Measurements from ENCODE around the gene KLHDC7B. TPM values are rescaled to one million over a fixed set of nuclear protein-coding genes. Genes with fewer than 3 reads are reported as not detected.
A peak's percentile ranks its signal among the peaks of the same experiment; 100 is the strongest.
"Not testable (repeated sequence)": the region's sequence is repeated elsewhere in the genome, so short reads cannot be mapped to it uniquely, and the experiment has no call there.

The KLHDC7B gene
- total RNA-seq, 1 donor from 2014 or later, result 7.2 TPM

DNA sequence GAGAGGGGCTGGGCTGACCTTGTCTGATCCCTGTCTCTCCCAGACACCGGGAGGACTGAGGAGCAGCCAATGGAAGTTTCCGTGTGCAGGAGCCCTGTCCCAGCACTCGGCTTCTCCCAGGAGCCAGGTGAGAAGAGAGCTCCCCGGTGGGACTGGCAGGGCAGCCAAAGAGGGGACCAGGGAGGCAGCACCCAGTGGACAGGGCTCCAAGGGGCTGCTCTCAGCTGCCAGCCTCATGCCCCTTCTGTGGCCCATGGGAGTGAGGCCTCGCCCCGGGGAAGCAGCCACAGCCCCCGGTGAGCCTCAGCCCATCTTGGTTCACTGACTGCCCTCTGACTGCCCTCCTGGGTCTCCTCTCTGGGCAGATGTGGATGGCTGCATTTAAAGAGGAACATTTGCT lies 27.1 kb upstream of the KLHDC7B start:
- Mint-ChIP-seq H3K36me3 (ENCODE audit: low read depth) (peaks cover 8% of the 10 kb centered on the region), H3K4me3 (ENCODE audit: unreplicated experiment) (no peak overlapping the region), H3K4me1 (ENCODE audit: low read depth) (peaks cover 8% of the 10 kb centered on the region), H3K27ac (ENCODE audit: unreplicated experiment) (no peak overlapping the region), H3K9me3 (ENCODE audit: low read depth) (no peaks in the 10 kb centered on the region), H3K27me3 (ENCODE audit: low read depth) (no peaks in the 10 kb centered on the region)
- DNase-seq (ENCODE audit: low spot score), result no peak
- TF ChIP-seq, protein P1, sequence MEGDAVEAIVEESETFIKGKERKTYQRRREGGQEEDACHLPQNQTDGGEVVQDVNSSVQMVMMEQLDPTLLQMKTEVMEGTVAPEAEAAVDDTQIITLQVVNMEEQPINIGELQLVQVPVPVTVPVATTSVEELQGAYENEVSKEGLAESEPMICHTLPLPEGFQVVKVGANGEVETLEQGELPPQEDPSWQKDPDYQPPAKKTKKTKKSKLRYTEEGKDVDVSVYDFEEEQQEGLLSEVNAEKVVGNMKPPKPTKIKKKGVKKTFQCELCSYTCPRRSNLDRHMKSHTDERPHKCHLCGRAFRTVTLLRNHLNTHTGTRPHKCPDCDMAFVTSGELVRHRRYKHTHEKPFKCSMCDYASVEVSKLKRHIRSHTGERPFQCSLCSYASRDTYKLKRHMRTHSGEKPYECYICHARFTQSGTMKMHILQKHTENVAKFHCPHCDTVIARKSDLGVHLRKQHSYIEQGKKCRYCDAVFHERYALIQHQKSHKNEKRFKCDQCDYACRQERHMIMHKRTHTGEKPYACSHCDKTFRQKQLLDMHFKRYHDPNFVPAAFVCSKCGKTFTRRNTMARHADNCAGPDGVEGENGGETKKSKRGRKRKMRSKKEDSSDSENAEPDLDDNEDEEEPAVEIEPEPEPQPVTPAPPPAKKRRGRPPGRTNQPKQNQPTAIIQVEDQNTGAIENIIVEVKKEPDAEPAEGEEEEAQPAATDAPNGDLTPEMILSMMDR (IDR thresholded peaks at IDR 0.05), result no peak

DNA sequence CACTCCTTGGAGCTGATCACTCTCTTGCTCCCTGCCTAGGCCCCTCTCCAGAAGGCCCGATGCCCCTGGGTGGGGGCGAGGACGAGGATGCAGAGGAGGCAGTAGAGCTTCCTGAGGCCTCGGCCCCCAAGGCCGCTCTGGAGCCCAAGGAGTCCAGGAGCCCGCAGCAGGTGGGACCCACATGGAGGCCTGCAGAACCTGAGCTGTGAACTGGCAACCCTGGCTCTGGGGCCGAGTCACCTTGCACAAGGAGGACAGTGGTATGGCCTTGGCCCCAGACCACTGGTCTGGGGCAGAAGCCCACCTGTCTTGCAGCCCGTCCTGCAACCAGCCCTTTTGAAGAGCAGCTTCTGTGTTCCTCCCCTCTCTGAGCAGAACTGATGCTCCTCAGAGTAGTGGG lies 26.5 kb upstream of the KLHDC7B start:
- no peak overlapping the region for H3K4me3 Mint-ChIP-seq (ENCODE audit: unreplicated experiment)
- no peaks in the 10 kb centered on the region for H3K27me3 Mint-ChIP-seq (ENCODE audit: low read depth)
- H3K4me1 Mint-ChIP-seq (ENCODE audit: low read depth), result peaks cover 12% of the 10 kb centered on the region
- TF ChIP-seq, protein P1 (IDR thresholded peaks at IDR 0.05), result no peak
- peaks cover 8% of the 10 kb centered on the region for H3K36me3 Mint-ChIP-seq (ENCODE audit: low read depth)
- no peak overlapping the region for H3K27ac Mint-ChIP-seq (ENCODE audit: unreplicated experiment)
- no peaks in the 10 kb centered on the region for H3K9me3 Mint-ChIP-seq (ENCODE audit: low read depth)
- DNase-seq (ENCODE audit: low spot score), result no peak

DNA sequence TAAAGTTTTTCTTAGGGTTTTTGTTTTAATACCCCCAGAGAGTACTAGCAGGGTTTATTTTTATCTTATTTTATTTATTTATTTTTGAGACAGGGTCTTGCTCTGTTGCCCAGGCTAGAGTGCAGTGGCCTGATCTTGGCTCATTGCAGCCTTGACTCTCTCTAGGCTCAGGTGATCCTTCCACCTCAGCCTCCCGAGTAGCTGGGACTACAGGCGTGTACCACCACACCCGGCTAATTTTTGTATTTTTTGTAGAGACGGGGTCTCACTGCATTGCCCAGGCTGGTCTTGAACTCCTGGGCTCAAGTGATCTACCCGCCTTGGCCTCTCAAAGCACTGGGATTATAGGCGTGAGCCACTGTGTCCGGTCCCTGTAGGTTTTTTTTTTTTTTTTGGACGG lies 25.5 kb upstream of the KLHDC7B start:
- H3K4me3 Mint-ChIP-seq (ENCODE audit: unreplicated experiment); H3K27me3 Mint-ChIP-seq (ENCODE audit: low read depth); H3K27ac Mint-ChIP-seq (ENCODE audit: unreplicated experiment); H3K9me3 Mint-ChIP-seq (ENCODE audit: low read depth); DNase-seq (ENCODE audit: low spot score): not testable (repeated sequence)
- H3K36me3 Mint-ChIP-seq (ENCODE audit: low read depth), result peaks cover 11% of the 10 kb centered on the region
- H3K4me1 Mint-ChIP-seq (ENCODE audit: low read depth), result peaks cover 20% of the 10 kb centered on the region

DNA sequence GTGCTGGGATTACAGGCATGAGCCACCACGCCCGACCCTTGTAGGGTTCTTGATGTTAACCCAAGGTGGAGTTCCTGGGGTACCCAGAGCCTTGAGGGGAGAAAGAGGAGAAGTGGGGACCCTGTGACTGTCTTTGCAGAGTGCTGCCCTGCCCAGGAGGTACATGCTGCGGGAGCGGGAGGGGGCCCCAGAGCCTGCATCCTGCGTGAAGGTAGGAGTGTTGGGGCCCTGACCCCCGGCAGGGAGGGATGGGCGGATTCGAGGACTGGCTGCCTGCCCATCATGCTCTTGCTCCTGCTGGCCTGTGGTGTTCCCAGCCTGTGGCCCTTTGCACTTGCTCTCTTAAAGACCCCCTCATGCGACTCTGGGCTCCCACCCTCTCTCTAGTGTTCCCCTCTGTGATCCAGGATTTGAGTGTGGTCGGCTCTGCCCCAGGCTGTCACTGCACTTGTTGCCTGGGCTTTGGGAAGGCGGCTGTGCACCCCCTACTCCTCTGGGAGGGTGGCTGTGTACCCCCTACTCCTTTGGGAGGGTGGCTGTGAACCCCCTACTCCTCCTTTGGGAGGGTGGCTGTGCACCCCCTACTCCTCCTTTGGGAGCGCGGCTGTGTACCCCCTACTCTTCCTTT lies 24.8 kb upstream of the KLHDC7B start:
- no peak overlapping the region for H3K4me3 Mint-ChIP-seq (ENCODE audit: unreplicated experiment)
- no peaks in the 10 kb centered on the region for H3K27me3 Mint-ChIP-seq (ENCODE audit: low read depth)
- DNase-seq (ENCODE audit: low spot score), result no peak
- no peak overlapping the region for H3K27ac Mint-ChIP-seq (ENCODE audit: unreplicated experiment)
- H3K9me3 Mint-ChIP-seq (ENCODE audit: low read depth), result no peaks in the 10 kb centered on the region
- peaks cover 20% of the 10 kb centered on the region for H3K4me1 Mint-ChIP-seq (ENCODE audit: low read depth)
- peaks cover 9% of the 10 kb centered on the region for H3K36me3 Mint-ChIP-seq (ENCODE audit: low read depth)
- TF ChIP-seq, protein P1 (IDR thresholded peaks at IDR 0.05), result no peak

DNA sequence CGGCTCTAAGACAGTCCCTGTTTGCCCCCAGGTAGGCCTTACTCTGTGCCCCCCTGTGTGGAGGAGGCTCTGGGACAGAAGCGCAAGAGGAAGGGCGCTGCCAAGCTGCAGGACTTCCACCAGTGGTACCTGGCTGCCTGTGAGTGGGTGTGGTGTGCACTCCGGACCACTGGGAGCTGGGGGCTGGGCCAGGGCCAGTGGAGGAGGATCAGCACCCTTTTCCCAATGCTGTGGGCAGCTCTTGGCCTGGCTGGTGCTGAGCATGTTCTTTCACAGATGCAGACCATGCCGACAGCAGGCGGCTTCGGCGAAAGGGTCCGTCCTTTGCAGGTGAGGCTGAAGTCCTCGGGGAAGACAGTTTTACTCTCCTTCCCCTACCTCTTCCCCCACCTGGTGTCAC lies 24.0 kb upstream of the KLHDC7B start:
- DNase-seq (ENCODE audit: low spot score), result peak; percentile 79
- H3K9me3 Mint-ChIP-seq (ENCODE audit: low read depth), result no peaks in the 10 kb centered on the region
- no peak overlapping the region for H3K27ac Mint-ChIP-seq (ENCODE audit: unreplicated experiment)
- H3K27me3 Mint-ChIP-seq (ENCODE audit: low read depth), result no peaks in the 10 kb centered on the region
- TF ChIP-seq, protein P1 (IDR thresholded peaks at IDR 0.05), result no peak
- H3K36me3 Mint-ChIP-seq (ENCODE audit: low read depth), result peaks cover 9% of the 10 kb centered on the region
- H3K4me1 Mint-ChIP-seq (ENCODE audit: low read depth), result peaks cover 22% of the 10 kb centered on the region
- H3K4me3 Mint-ChIP-seq (ENCODE audit: unreplicated experiment), result no peak overlapping the region

DNA sequence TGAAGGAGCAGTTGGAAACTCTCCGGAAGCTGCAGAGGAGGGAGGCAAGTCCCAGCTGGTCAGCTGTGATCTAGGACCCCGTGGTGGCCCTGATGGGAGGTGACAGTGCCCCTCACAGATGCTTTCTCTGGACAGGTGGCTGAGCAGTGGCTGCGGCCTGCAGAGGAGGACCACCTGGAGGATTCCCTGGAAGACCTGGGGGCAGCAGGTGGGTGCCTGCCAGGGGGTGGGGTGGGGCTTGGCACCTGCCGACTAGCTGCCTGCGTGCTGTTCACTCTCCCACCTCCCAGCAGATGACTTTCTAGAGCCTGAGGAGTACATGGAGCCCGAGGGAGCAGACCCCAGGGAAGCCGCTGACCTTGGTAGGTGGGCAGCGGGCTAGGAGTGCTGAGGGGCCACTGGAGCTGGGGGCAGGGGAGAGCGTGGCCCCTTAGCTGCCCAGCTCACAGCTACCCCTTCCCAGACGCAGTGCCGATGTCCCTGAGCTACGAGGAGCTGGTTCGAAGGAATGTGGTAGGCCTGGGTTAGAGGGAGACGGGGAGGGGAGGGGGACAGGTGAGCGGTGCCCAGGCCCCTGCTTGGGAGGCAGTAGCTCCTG lies 23.4 kb upstream of the KLHDC7B start:
- Mint-ChIP-seq H3K27ac (ENCODE audit: unreplicated experiment) (no peak overlapping the region), H3K4me3 (ENCODE audit: unreplicated experiment) (no peak overlapping the region), H3K36me3 (ENCODE audit: low read depth) (peaks cover 9% of the 10 kb centered on the region), H3K9me3 (ENCODE audit: low read depth) (no peaks in the 10 kb centered on the region), H3K4me1 (ENCODE audit: low read depth) (peaks cover 28% of the 10 kb centered on the region), H3K27me3 (ENCODE audit: low read depth) (no peaks in the 10 kb centered on the region)
- TF ChIP-seq, protein P1 (IDR thresholded peaks at IDR 0.05), result no peak
- no peak for DNase-seq (ENCODE audit: low spot score)

Measured in chondrocyte (in vitro differentiated cells).